Stimulated activated CD4-positive, alpha-beta T cell treated with anti-CD3 and anti-CD28 coated beads, Interleukin-4, amount 100 ng/mL, for 48 hours (primary cell): ENCODE data around the gene BTBD9.

Experiments
- DNase-seq, 2 donors: peaks; one replicate each; pipeline ENCODE4 v3.0.0-alpha.2; 2020; ENCODE audit warnings: low read depth in 2 of 2

The BTBD9 gene

GRCh38 chr6:38346291-38347079 lies 293.2 kb downstream of the BTBD9 start:
- no peak for DNase-seq

- DNase-seq: no peak
Observed at GRCh38 chr6:38345586-38345985, 294.1 kb downstream of the BTBD9 start.

DNA sequence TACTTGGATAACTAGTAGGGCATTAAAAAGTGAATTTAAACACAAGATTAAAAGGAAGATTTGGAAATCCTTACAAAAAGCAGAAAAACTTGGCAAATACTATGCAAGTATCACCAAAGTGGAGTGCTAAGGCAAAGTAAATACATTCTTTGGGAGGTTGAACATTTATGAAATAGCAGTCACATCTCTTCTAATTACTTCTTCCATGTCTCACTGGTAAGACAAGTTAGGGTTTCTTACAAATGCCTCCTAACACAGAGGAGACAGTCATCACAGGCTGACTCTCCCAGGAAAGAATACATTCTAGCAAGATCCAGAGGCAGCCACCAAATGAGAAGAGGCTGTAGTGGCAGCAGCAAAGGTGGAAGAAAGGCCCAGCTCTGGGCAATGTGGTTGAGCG lies 298.2 kb downstream of the BTBD9 start:
- DNase-seq: no peak

DNA sequence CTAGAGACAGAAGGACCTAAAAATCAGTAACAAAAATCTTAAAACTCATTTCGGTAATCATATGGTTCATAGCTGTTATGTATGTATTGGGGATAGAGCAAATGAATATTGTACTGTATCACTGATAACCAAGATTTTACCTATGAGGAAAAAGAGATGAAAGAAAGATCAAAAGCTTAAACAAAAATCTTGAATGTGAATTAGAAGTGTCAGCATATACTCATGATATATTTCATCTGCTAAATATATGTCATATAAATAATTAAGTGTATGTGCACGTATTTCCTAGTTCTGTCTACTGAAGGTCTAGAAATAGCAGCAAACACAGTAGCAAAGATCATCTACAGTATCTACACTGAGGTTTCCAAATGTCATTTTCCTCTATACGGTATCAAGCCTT lies 299.8 kb downstream of the BTBD9 start:
- DNase-seq: no peak

DNA sequence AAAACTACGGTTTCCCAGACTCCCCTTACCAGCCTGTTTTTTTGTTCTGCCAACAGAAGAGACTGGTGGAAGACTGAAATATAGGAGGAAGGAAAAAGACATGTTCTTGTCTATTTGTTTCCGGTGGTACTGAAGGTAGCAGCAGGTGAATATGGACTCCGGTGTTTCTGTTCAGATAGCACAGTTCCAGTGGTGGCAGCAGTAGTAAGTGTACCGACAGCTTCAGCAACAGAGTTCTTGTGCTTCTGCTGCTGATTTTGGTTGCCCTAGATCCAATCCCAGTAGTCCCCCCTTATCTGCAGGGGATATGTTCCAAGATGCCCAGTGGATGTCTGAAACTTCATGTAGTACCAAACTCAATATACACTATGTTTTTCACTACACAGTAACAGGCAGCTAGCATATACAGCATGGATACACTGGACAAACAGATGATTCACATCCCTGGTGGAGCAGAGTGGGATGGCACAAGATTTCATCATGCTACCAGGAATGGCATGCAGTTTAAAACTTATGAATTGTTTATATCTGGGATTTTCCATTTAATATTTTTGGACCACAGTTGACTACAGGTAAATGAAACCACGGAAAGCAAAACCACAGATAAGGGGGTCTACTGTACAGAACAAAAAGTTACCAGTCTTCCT lies 301.8 kb downstream of the BTBD9 start:
- DNase-seq: no peak

GRCh38 chr6:38336922-38337321 lies 302.8 kb downstream of the BTBD9 start:
- DNase-seq: no peak

DNA sequence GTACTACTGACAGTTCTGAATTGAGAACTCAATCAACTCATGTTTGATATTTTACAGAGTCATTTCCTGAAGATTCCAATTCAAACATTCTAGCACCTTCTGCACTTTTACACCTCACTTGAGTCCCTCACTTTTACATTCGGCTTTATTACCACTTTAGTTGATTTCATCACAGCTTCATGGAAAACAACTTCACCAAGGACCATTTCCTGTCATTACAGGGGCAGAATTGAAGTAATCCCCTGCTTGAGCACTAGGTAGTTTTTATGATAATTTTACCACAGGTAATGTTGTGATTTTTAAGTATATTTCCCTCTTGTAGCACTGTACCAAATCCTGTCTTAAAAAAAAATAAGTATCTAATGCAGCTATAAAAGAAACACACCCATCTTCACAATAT lies 312.9 kb downstream of the BTBD9 start:
- no peak for DNase-seq

DNA sequence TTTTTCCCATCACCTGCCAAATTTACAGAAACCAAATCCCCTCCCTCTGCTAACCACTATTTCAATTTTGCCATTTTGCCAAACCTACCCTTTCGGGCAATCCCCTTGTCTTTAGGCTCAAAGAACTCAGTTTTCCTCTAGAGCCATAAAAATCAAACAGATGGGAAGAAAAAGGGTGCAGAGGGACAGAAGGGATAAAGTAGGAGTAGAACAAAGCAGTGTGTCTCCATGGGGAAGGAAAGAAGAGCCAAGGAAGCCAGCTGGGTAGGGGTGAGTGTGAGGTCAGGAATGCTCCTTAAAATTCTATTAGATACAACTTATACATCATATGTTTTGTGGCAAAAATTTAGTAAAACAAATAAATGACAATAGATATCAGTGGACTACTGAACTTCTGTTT lies 316.5 kb downstream of the BTBD9 start:
- DNase-seq: no peak

DNA sequence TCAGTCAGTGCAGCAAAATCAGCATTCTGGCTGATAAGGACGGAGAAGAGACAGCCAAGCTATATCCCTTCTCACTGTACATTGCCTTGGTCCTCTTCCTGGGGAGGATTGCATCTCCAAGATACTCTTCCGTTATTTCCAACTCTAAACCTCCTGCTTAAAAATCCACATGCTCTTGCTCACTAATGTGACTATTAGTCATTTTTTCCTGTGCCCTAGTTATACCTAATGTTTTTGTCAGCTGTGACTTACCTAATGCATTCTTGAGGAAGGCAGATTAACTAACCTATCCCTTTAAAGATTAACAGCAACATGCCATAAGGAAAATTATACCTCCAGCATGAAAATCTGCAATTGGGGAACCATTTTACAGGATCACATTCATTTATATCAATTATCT lies 317.6 kb downstream of the BTBD9 start:
- no peak for DNase-seq

DNA sequence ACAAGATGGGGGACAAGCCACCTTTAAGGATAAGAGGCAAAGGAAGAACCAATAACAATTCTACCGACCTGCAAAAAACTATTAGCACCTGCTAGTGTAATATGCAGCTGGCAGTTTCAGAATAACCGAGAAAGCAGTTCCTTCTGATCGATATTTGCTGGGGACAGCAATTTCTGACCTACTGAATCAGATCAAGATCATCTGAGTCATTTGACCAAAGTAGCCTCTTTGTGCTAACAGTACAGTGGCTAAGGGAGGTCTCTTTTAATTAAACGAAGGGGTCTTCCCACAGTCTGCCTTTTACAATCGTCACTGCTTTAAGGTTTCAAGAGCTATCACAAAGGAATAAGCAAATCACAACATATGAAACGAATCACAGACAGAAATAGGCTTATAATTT lies 318.9 kb downstream of the BTBD9 start:
- no peak for DNase-seq

DNA sequence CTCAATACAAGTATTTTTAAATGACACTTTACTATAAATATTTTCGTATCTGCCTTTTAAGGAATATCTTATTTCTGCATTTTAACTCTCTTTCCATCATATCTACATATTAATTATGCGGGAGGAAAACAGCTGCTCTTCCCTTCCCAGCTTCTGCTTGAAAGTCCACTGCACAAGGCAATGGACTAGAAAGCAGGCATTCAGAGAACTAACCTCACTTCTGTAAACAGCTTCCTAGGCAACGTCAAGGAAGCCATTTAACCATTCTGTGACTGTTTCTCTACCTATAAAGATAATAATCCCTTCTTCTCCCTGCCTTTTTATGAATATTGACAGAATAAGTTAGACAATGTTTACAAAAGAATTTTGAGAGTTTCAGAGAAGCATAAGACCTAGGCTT lies 319.4 kb downstream of the BTBD9 start:
- no peak for DNase-seq

- DNase-seq: no peak
Observed at GRCh38 chr6:38319256-38320212, 320.2 kb downstream of the BTBD9 start.

- DNase-seq: no peak
Observed at GRCh38 chr6:38316099-38316868, 323.4 kb downstream of the BTBD9 start.

GRCh38 chr6:38311201-38311600 lies 328.5 kb downstream of the BTBD9 start:
- DNase-seq: no peak

GRCh38 chr6:38310061-38310460 lies 329.7 kb downstream of the BTBD9 start:
- no peak for DNase-seq

DNA sequence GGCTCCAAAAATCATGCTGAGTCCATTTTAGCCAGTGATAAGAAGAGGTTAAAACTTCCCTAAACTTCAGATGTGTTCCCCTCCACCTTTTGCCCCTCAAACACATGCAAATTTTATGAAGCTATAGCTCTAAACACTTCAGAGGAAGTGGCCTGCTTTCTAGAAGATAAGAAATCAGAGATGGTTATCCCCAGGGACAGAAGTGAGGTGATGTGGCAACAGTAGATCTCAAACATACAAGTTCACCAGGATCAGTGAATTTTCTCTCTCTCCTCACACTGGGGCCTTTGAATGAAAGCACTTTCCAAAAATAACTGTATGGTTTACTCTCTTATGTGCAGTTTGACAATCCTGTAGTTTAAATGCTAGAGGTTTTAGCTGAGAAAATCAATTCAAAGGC lies 332.0 kb downstream of the BTBD9 start:
- no peak for DNase-seq

DNA sequence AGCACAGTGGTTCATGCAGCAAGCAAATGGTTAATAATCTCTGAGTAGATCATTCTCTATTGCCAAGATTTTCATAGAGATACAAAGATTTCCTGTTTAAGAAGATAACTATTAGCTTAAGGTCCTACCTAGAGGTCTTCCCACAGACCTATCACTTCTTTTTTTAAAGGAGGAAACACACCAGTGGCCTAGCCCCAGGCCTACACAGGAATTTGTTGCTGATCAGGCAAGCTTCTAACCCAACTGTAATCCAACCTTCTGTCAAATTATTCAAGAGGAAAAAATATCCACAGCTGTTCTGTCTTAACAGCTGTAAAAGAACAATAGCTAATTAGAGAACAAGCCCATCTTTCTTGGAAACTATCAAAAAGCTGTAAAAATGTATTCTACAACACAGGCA lies 332.8 kb downstream of the BTBD9 start:
- DNase-seq: no peak

DNA sequence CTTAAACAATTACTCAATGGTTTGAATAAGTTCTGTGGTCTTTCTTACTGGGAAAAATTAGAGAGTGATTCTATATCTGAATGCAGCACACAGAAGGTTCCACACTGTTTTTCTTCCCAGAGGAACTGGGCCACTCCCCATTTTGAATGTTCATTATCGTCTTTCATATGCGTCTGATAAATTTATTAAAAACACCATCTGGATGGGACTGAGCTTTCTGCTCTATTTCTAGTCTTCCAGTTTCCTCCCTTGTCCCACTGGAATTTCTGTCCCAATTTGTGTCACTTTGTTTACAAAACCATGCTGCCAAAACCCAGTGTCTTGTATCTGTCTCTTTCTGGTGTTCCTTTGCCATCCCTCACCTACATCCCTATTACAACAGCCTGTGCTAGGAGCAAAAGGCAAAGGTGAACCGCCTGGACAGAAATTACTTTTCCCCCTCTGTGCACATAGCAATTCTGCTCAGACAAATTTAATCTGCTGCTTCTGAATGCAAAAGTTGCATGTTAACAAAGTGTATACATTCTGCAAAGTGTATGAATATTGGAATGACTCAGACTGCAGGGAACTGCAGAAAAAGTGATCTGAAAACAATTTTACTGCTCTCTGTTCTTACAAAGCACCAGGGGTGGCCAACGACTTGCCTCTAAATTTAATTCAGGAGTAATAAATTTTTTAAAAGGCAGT lies 333.6 kb downstream of the BTBD9 start:
- DNase-seq: no peak

DNA sequence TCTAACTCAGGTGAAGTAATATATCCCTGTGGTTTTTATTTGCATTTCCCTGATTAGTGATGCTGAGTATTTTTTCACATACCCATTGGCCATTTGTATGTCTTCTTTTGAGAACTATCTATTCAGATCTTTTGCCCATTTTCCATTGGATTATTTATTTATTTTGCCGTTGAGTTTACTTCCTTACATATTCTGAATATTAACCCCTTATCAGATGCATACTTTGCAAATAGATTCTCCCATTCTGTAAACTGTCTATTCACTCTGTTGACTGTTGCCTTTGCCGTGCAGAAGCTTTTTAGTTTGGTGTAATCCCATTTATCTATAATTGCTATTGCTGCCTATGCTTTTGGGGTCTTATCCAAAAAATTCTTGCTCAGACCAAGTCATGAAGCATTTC lies 336.9 kb downstream of the BTBD9 start:
- no peak for DNase-seq

GRCh38 chr6:38302081-38302480 lies 337.6 kb downstream of the BTBD9 start:
- no peak for DNase-seq

GRCh38 chr6:38290133-38290799 lies 349.5 kb downstream of the BTBD9 start:
- no peak for DNase-seq
